NB4 (cell line): Measurements from ENCODE around the gene KLHL22.

Experiments used
- DNase-seq: peaks from one replicate; pipeline ENCODE4 v3.0.0; 2010; ENCODE audit warnings: low read depth
- H3K4me3 ChIP-seq: one replicate; pipeline ENCODE4 v1.5.1; 2011; ENCODE audit warnings: mild to moderate bottlenecking, low read depth, low read length, moderate library complexity
- CTCF ChIP-seq: IDR thresholded peaks from one replicate; pipeline ENCODE4 v1.5.1; 2012; ENCODE audit warnings: low read depth, low read length
- MYC ChIP-seq: IDR thresholded peaks from 2 replicates; pipeline ENCODE4 v1.6.1; 2011; ENCODE audit warnings: low read depth, low read length
- POLR2A ChIP-seq: IDR thresholded peaks from 2 replicates; pipeline ENCODE4 v1.6.1; 2011; ENCODE audit warnings: mild to moderate bottlenecking; ENCODE audit not compliant: insufficient read length; ENCODE audit errors: extremely low read depth
- TF ChIP-seq, protein P1 (sequence below): IDR thresholded peaks from 2 replicates; pipeline ENCODE4 v1.6.1; 2011; ENCODE audit warnings: low read depth, low read length

Gene KLHL22

GRCh38 chr22:20536590-20537324 lies 41.2 kb upstream of the KLHL22 start:
- no peak for DNase-seq
- H3K4me3 ChIP-seq, result no peak overlapping the region
- TF ChIP-seq POLR2A (no peak), MYC (no peak), CTCF (no peak)
- TF ChIP-seq, protein P1, sequence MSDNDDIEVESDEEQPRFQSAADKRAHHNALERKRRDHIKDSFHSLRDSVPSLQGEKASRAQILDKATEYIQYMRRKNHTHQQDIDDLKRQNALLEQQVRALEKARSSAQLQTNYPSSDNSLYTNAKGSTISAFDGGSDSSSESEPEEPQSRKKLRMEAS, result no peak

- H3K4me3 ChIP-seq, result no peak overlapping the region
- DNase-seq, result no peak
- no peak for TF ChIP-seq CTCF
- TF ChIP-seq, protein P1, result no peak
- TF ChIP-seq POLR2A, result no peak
- no peak for TF ChIP-seq MYC
Measured at GRCh38 chr22:20533879-20534265, 38.3 kb upstream of the KLHL22 start.

DNA sequence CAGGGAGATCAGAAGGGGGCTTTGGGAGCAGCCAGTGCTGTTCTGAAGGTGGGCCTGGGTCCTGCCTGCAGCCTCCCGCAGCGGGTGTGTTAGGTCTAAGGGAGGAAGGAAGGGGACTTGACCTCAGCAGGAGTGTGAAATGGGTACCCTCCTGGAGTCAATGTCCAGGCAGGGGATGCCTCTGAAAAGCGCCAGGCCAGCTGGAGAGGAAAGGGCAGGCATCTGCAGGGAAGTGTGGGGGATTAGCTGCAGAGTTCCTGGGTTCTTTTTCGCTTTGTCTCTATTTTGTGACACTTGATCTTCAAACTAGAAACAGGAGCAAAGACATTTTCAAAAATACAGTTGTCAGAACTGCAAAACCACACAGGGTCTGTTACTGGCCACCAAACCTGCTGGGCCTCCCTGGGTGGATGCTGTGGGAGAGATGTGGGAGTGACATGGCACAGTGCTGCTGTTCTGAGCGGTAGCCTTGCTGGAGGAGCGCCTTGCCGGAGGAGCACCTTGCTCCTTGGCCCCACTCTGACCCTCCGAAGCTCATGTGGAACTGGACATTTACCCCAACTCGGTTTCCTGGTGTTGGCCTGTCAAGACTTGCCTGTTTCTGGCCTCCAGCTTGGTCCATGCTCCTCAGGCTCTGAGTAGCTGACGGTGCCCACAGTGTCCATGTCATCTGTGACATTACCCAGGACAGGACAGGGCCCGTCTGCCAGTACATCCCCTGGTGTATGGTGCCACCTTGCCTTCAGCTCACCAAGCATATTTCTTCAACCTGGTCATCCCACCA lies 37.7 kb upstream of the KLHL22 start:
- no peak overlapping the region for H3K4me3 ChIP-seq
- TF ChIP-seq POLR2A, result no peak
- TF ChIP-seq MYC, result no peak
- TF ChIP-seq CTCF, result no peak
- TF ChIP-seq, protein P1, result no peak
- DNase-seq, result no peak

GRCh38 chr22:20532256-20532993 lies 36.8 kb upstream of the KLHL22 start:
- no peak for TF ChIP-seq POLR2A
- TF ChIP-seq, protein P1, result no peak
- TF ChIP-seq MYC, result no peak
- no peak for TF ChIP-seq CTCF
- peak; percentile 23 for DNase-seq
- H3K4me3 ChIP-seq, result no peak overlapping the region

GRCh38 chr22:20531404-20532201 lies 36.0 kb upstream of the KLHL22 start:
- TF ChIP-seq CTCF (no peak), POLR2A (no peak), MYC (no peak)
- TF ChIP-seq, protein P1, result no peak
- no peak for DNase-seq
- no peak overlapping the region for H3K4me3 ChIP-seq
